RWPE2 (cell line): Measurements from ENCODE around the gene MGLL.

ENCODE experiments used
- ATAC-seq: fragments of 200-7000 bp; cut with Tn5 transposase; 3 replicates; pipeline ENCODE4 v1.9.1; 2021; ENCODE audit warnings: low read depth
- DNase-seq: peaks from one replicate; pipeline ENCODE4 v3.0.0-alpha.2; 2020; ENCODE audit warnings: low spot score
- H3K27ac ChIP-seq: fragments of 450-650 bp; 2 replicates; pipeline ENCODE4 v1.5.1; 2017; ENCODE audit warnings: mild to moderate bottlenecking; ENCODE audit not compliant: poor library complexity, severe bottlenecking
- H3K27me3 ChIP-seq: fragments of 250-450 bp; sonication (Bioruptor Pico); 2 replicates; pipeline ENCODE4 v1.5.1; 2021; ENCODE audit warnings: mild to moderate bottlenecking, moderate library complexity; ENCODE audit not compliant: insufficient read depth, poor library complexity, severe bottlenecking
- H3K36me3 ChIP-seq: fragments of 250-450 bp; sonication (Bioruptor Pico); 2 replicates; pipeline ENCODE4 v1.5.1; 2020; ENCODE audit warnings: low read depth, mild to moderate bottlenecking, moderate library complexity
- H3K4me1 ChIP-seq: fragments of 250-450 bp; sonication (Bioruptor Pico); 2 replicates; pipeline ENCODE4 v1.5.1; 2021; ENCODE audit warnings: mild to moderate bottlenecking, moderate library complexity; ENCODE audit not compliant: insufficient read depth, poor library complexity, severe bottlenecking
- H3K4me3 ChIP-seq: fragments of 250-450 bp; sonication (Bioruptor Pico); 2 replicates; pipeline ENCODE4 v1.5.1; 2021; ENCODE audit warnings: mild to moderate bottlenecking, moderate library complexity; ENCODE audit not compliant: severe bottlenecking
- H3K9me3 ChIP-seq: fragments of 250-450 bp; sonication (Bioruptor Pico); 2 replicates; pipeline ENCODE4 v1.5.1; 2021; ENCODE audit warnings: mild to moderate bottlenecking, moderate library complexity; ENCODE audit not compliant: severe bottlenecking
- TF ChIP-seq, protein P1 (sequence below): fragments of 450-650 bp; IDR thresholded peaks from one replicate; pipeline ENCODE4 v1.5.1; 2017; ENCODE audit warnings: mild to moderate bottlenecking, moderate library complexity; ENCODE audit not compliant: poor library complexity, severe bottlenecking

Gene MGLL

DNA sequence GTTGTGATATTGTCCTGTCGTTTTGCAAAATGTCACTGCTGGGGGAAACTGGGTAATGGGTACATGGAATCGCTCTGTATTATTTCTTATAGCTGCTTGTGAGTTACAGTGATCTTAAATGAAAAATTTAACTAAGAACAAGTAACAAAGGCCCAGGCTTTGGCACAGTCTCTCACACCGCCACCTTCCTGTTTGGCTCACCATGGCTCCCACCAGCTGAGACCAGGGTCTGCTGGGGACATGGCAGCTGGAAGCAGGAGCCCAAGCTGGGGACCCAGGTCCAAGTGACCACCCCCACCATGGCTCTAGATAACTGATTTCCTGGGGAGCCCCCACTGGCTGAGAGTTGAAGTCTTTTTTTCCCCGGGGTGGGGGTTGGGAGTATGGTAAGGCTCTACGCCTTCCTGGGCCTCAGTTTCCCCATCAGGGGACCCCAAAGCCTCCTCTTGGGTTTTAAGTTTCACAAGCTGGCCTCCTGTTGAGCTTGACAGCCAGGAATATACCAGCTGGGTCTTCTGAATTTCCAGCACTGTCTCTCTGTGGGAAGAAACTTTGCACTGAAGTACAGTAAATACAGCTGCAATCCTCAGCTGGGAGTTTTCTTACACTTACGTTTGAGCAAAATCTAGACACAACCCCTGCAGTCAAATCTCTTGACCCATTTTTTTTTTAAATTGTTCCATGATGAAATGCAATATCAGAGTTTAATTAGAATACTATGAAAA is 123.5 kb downstream of the MGLL start:
- Histone ChIP-seq H3K4me3 (no peak overlapping the region), H3K27ac (no peak overlapping the region), H3K4me1 (peaks cover 8% of the 10 kb centered on the region), H3K36me3 (no peaks in the 10 kb centered on the region), H3K9me3 (no peaks in the 10 kb centered on the region), H3K27me3 (no peaks in the 10 kb centered on the region)
- no peak for ATAC-seq
- DNase-seq, result no peak
- TF ChIP-seq, protein P1, sequence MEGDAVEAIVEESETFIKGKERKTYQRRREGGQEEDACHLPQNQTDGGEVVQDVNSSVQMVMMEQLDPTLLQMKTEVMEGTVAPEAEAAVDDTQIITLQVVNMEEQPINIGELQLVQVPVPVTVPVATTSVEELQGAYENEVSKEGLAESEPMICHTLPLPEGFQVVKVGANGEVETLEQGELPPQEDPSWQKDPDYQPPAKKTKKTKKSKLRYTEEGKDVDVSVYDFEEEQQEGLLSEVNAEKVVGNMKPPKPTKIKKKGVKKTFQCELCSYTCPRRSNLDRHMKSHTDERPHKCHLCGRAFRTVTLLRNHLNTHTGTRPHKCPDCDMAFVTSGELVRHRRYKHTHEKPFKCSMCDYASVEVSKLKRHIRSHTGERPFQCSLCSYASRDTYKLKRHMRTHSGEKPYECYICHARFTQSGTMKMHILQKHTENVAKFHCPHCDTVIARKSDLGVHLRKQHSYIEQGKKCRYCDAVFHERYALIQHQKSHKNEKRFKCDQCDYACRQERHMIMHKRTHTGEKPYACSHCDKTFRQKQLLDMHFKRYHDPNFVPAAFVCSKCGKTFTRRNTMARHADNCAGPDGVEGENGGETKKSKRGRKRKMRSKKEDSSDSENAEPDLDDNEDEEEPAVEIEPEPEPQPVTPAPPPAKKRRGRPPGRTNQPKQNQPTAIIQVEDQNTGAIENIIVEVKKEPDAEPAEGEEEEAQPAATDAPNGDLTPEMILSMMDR, result no peak

- Histone ChIP-seq H3K27me3 (no peaks in the 10 kb centered on the region), H3K4me3 (no peak overlapping the region), H3K9me3 (no peaks in the 10 kb centered on the region), H3K27ac (peak overlapping the region; percentile 55), H3K36me3 (no peaks in the 10 kb centered on the region), H3K4me1 (peaks cover 8% of the 10 kb centered on the region)
- TF ChIP-seq, protein P1, result no peak
- ATAC-seq (no peak), DNase-seq (no peak)
These were observed 124.0 kb downstream of the MGLL start for GRCh38 chr3:127698286-127698685.

DNA sequence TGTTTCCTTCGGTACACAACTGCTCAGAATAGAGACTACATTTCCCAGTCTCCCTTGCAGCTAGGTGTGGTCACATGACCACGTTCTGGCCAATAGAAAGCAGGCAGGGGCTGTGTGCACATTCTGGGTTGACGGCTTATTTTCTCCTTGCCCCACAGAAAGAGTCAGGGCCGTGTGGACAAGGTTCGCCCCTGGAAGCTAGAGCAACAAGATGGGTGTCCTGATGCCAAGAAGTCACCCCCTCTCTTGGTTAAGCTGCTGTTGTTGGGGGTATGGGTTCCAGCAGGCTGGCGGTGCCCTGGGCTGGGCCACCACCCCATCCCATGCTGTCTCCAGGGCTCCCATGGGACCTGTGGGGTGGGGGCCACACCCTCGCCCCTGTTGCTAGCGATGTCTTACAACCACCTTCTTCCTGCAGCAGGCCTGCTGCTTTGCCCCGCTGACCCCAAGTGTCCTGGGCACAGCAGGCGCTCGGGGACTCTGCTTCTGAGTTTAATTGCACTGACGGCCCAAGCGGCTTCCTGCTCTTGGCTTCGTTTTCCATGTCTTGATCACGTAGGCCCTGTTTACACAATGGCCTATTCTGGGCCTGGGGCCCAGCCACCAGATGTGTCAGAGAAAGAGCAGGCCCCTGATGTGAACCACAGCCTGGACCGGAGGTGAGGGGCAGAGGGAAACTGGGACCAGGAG is 124.6 kb downstream of the MGLL start:
- Histone ChIP-seq H3K27me3 (no peaks in the 10 kb centered on the region), H3K9me3 (no peaks in the 10 kb centered on the region), H3K27ac (peak overlapping the region; percentile 55), H3K4me1 (peaks cover 8% of the 10 kb centered on the region), H3K36me3 (no peaks in the 10 kb centered on the region), H3K4me3 (no peak overlapping the region)
- DNase-seq (no peak), ATAC-seq (peak; percentile 78)
- TF ChIP-seq, protein P1, result no peak

GRCh38 chr3:127694467-127695215 is 127.7 kb downstream of the MGLL start:
- no peak for DNase-seq
- TF ChIP-seq, protein P1, result peak; percentile 37
- peak; percentile 32; the same call in 2 of the 3 replicates for ATAC-seq
- no peak overlapping the region for H3K4me3 ChIP-seq
- H3K36me3 ChIP-seq, result no peaks in the 10 kb centered on the region
- H3K27ac ChIP-seq, result no peak overlapping the region
- no peaks in the 10 kb centered on the region for H3K9me3 ChIP-seq
- H3K27me3 ChIP-seq, result no peaks in the 10 kb centered on the region
- H3K4me1 ChIP-seq, result peaks cover 23% of the 10 kb centered on the region
